GM23248 (cell line): Measurements from ENCODE around the gene MED8.

ENCODE experiments used
- EZH2 ChIP-seq: fragments of 200-600 bp; sonication (generic); IDR thresholded peaks from 2 replicates; pipeline ENCODE4 v1.6.1; 2018; ENCODE audit warnings: antibody characterized with exemption, mild to moderate bottlenecking; ENCODE audit not compliant: insufficient read depth, poor library complexity, severe bottlenecking
- EZH2phosphoT487 ChIP-seq: fragments of 200-600 bp; sonication (generic); IDR thresholded peaks from 2 replicates; pipeline ENCODE4 v1.6.1; 2018; ENCODE audit warnings: antibody characterized with exemption, moderate library complexity, mild to moderate bottlenecking, low read depth; ENCODE audit not compliant: insufficient read depth

GRCh38 chr1:43422995-43423671, 33.5 kb upstream of the MED8 start:
- TF ChIP-seq EZH2: no peak
- no peak for TF ChIP-seq EZH2phosphoT487
